Measurements from ENCODE around the gene HNRNPA0. TPM values are rescaled to one million over a fixed set of nuclear protein-coding genes. Genes with fewer than 3 reads are reported as not detected.
"Not testable (repeated sequence)": the region's sequence is repeated elsewhere in the genome, so short reads cannot be mapped to it uniquely, and the experiment has no call there.

Gene HNRNPA0
- total and polyA plus RNA-seq, 9 donors, result 9.2 to 55.2 (median 42.7) TPM

DNA sequence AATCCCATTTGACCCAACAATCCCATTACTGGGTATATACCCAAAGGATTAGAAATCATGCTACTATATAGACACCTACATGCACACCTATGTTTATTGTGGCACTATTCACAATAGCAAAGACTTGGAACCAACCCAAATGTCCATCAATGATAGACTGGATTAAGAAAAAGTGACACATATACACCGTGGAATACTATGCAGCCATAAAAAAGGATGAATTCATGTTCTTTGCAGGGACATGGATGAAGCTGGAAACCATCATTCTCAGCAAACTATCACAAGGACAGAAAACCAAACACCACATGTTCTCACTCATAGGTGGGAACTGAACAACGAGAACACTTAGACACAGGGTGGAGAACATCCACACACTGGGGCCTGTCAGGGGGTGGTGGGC lies 34.4 kb upstream of the HNRNPA0 start:
- no CpG with 5 or more reads among the region's 2 CpGs for WGBS (ENCODE audit: insufficient coverage)
- not testable (repeated sequence) for DNase-seq; H3K27ac ChIP-seq (ENCODE audit: low read length); H3K4me1 ChIP-seq (ENCODE audit: control insufficient read depth, insufficient read depth, low read length); H3K27me3 ChIP-seq (ENCODE audit: control insufficient read depth, insufficient read depth, low read length); H3K9me3 ChIP-seq (replicated peaks; ENCODE audit: control insufficient read depth, low read depth, low read length); H3K36me3 ChIP-seq (ENCODE audit: control insufficient read depth, insufficient read depth, low read length); H3K4me3 ChIP-seq (ENCODE audit: low read length)

GRCh38 chr5:137782984-137783536 lies 28.9 kb upstream of the HNRNPA0 start:
- Histone ChIP-seq H3K27me3 (ENCODE audit: control insufficient read depth, insufficient read depth, low read length) (no peaks in the 10 kb centered on the region), H3K4me3 (ENCODE audit: low read length) (no peak overlapping the region), H3K36me3 (ENCODE audit: control insufficient read depth, insufficient read depth, low read length) (no peaks in the 10 kb centered on the region), H3K9me3 (replicated peaks; ENCODE audit: control insufficient read depth, low read depth, low read length) (no peaks in the 10 kb centered on the region), H3K4me1 (ENCODE audit: control insufficient read depth, insufficient read depth, low read length) (no peaks in the 10 kb centered on the region), H3K27ac (ENCODE audit: low read length) (no peak overlapping the region)
- no peak for DNase-seq
- WGBS (ENCODE audit: insufficient coverage), result 83% methylated on average over 4 of the region's 4 CpGs

- H3K4me1 ChIP-seq (ENCODE audit: control insufficient read depth, insufficient read depth, low read length), result no peaks in the 10 kb centered on the region
- no peak overlapping the region for H3K4me3 ChIP-seq (ENCODE audit: low read length)
- WGBS (ENCODE audit: insufficient coverage), result no CpG with 5 or more reads among the region's 2 CpGs
- no peaks in the 10 kb centered on the region for H3K9me3 ChIP-seq (replicated peaks; ENCODE audit: control insufficient read depth, low read depth, low read length)
- DNase-seq, result no peak
- no peak overlapping the region for H3K27ac ChIP-seq (ENCODE audit: low read length)
- no peaks in the 10 kb centered on the region for H3K36me3 ChIP-seq (ENCODE audit: control insufficient read depth, insufficient read depth, low read length)
- no peaks in the 10 kb centered on the region for H3K27me3 ChIP-seq (ENCODE audit: control insufficient read depth, insufficient read depth, low read length)
Measured at GRCh38 chr5:137782055-137782454, 27.9 kb upstream of the HNRNPA0 start.

- H3K4me3 ChIP-seq (ENCODE audit: low read length), result no peak overlapping the region
- H3K27me3 ChIP-seq (ENCODE audit: control insufficient read depth, insufficient read depth, low read length), result no peaks in the 10 kb centered on the region
- WGBS (ENCODE audit: insufficient coverage), result no CpG with 5 or more reads among the region's 2 CpGs
- no peak overlapping the region for H3K27ac ChIP-seq (ENCODE audit: low read length)
- no peaks in the 10 kb centered on the region for H3K36me3 ChIP-seq (ENCODE audit: control insufficient read depth, insufficient read depth, low read length)
- no peaks in the 10 kb centered on the region for H3K9me3 ChIP-seq (replicated peaks; ENCODE audit: control insufficient read depth, low read depth, low read length)
- peak; percentile 60 for DNase-seq
- H3K4me1 ChIP-seq (ENCODE audit: control insufficient read depth, insufficient read depth, low read length), result no peaks in the 10 kb centered on the region
Measured at GRCh38 chr5:137778772-137779564, 24.8 kb upstream of the HNRNPA0 start.

DNA sequence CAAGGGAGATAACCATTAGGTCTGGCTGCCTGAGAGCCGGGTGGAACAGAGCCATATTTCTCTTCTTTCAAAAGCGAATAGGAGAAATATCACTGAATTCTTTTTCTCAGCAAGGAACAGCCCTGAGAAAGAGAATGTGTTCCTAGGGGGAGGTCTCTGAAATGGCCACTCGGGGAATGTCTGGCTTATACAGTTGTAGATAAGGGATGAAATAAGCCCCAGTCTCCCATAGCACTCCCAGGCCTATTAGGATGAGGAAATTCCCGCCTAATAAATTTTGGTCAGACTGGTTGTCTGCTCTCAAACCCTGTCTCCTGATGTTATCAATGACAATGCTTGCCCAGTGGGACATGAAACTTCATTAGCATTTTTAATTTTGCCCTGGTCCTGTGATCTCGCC lies 13.8 kb upstream of the HNRNPA0 start:
- H3K27ac ChIP-seq (ENCODE audit: low read length); H3K4me1 ChIP-seq (ENCODE audit: control insufficient read depth, insufficient read depth, low read length); H3K36me3 ChIP-seq (ENCODE audit: control insufficient read depth, insufficient read depth, low read length); H3K9me3 ChIP-seq (replicated peaks; ENCODE audit: control insufficient read depth, low read depth, low read length); DNase-seq; H3K4me3 ChIP-seq (ENCODE audit: low read length); H3K27me3 ChIP-seq (ENCODE audit: control insufficient read depth, insufficient read depth, low read length): not testable (repeated sequence)
- 93% methylated on average over 3 of the region's 5 CpGs for WGBS (ENCODE audit: insufficient coverage)

DNA sequence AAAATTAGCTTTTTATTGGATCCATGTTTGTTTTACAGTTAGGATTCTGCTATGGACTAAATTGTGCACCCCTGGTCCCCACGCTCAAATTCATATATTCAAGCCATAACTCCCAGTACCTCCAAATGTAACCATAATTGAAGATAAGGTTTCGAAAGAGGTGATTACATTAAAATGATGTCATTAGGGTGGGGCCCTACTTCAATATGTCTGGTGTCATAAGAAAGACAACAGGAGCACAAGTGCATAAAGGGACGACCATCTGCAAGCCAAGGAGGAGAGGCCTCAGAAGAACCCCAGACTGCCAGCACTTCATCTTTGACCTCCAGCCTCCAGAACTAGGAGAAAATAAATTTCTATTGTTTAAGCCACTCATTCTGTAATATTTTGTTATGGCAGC lies 7.4 kb upstream of the HNRNPA0 start:
- no peaks in the 10 kb centered on the region for H3K27me3 ChIP-seq (ENCODE audit: control insufficient read depth, insufficient read depth, low read length)
- H3K4me1 ChIP-seq (ENCODE audit: control insufficient read depth, insufficient read depth, low read length), result no peaks in the 10 kb centered on the region
- H3K27ac ChIP-seq (ENCODE audit: low read length), result no peak overlapping the region
- H3K4me3 ChIP-seq (ENCODE audit: low read length), result no peak overlapping the region
- no CpG with 5 or more reads among the region's 3 CpGs for WGBS (ENCODE audit: insufficient coverage)
- no peaks in the 10 kb centered on the region for H3K9me3 ChIP-seq (replicated peaks; ENCODE audit: control insufficient read depth, low read depth, low read length)
- DNase-seq, result no peak
- no peaks in the 10 kb centered on the region for H3K36me3 ChIP-seq (ENCODE audit: control insufficient read depth, insufficient read depth, low read length)

GRCh38 chr5:137760719-137761516 lies 6.8 kb upstream of the HNRNPA0 start:
- H3K4me1 ChIP-seq (ENCODE audit: control insufficient read depth, insufficient read depth, low read length), result no peaks in the 10 kb centered on the region
- H3K27ac ChIP-seq (ENCODE audit: low read length), result no peak overlapping the region
- no peaks in the 10 kb centered on the region for H3K9me3 ChIP-seq (replicated peaks; ENCODE audit: control insufficient read depth, low read depth, low read length)
- no peaks in the 10 kb centered on the region for H3K27me3 ChIP-seq (ENCODE audit: control insufficient read depth, insufficient read depth, low read length)
- no peak for DNase-seq
- H3K36me3 ChIP-seq (ENCODE audit: control insufficient read depth, insufficient read depth, low read length), result no peaks in the 10 kb centered on the region
- H3K4me3 ChIP-seq (ENCODE audit: low read length), result no peak overlapping the region
- WGBS (ENCODE audit: insufficient coverage), result 86% methylated on average over 1 of the region's 7 CpGs

GRCh38 chr5:137760294-137760693 lies 6.1 kb upstream of the HNRNPA0 start:
- WGBS (ENCODE audit: insufficient coverage), result no CpG with 5 or more reads among the region's 4 CpGs
- Histone ChIP-seq H3K36me3 (ENCODE audit: control insufficient read depth, insufficient read depth, low read length) (no peaks in the 10 kb centered on the region), H3K27me3 (ENCODE audit: control insufficient read depth, insufficient read depth, low read length) (no peaks in the 10 kb centered on the region), H3K9me3 (replicated peaks; ENCODE audit: control insufficient read depth, low read depth, low read length) (no peaks in the 10 kb centered on the region), H3K4me1 (ENCODE audit: control insufficient read depth, insufficient read depth, low read length) (no peaks in the 10 kb centered on the region), H3K27ac (ENCODE audit: low read length) (no peak overlapping the region), H3K4me3 (ENCODE audit: low read length) (no peak overlapping the region)
- DNase-seq, result no peak

GRCh38 chr5:137758715-137759306 lies 4.6 kb upstream of the HNRNPA0 start:
- Histone ChIP-seq H3K27ac (ENCODE audit: low read length) (no peak overlapping the region), H3K4me3 (ENCODE audit: low read length) (no peak overlapping the region), H3K36me3 (ENCODE audit: control insufficient read depth, insufficient read depth, low read length) (no peaks in the 10 kb centered on the region), H3K9me3 (replicated peaks; ENCODE audit: control insufficient read depth, low read depth, low read length) (no peaks in the 10 kb centered on the region), H3K4me1 (ENCODE audit: control insufficient read depth, insufficient read depth, low read length) (peaks cover 3% of the 10 kb centered on the region), H3K27me3 (ENCODE audit: control insufficient read depth, insufficient read depth, low read length) (no peaks in the 10 kb centered on the region)
- WGBS (ENCODE audit: insufficient coverage), result 78% methylated on average over 5 of the region's 6 CpGs
- no peak for DNase-seq

DNA sequence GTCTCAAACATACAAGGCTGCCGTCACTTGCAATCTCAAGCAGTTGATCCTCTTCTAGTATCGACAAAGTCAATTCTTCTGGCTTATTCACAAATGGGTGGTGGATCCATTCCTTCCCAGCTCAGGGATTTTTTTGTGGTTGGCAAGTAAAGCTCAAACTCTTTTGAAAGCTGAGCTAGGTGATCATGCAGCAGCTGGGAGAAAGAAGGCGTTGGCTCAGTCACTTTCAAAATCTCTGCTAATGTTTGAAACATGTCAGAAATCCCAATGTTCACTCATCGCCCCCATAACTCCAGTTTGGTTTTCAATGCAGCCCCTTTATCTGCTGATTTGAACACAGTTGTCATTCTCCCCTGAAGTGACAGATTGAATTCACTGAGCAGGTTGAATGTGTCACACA lies 4.0 kb upstream of the HNRNPA0 start:
- Histone ChIP-seq H3K36me3 (ENCODE audit: control insufficient read depth, insufficient read depth, low read length) (no peaks in the 10 kb centered on the region), H3K4me3 (ENCODE audit: low read length) (no peak overlapping the region), H3K9me3 (replicated peaks; ENCODE audit: control insufficient read depth, low read depth, low read length) (no peaks in the 10 kb centered on the region), H3K27me3 (ENCODE audit: control insufficient read depth, insufficient read depth, low read length) (no peaks in the 10 kb centered on the region), H3K27ac (ENCODE audit: low read length) (no peak overlapping the region), H3K4me1 (ENCODE audit: control insufficient read depth, insufficient read depth, low read length) (peaks cover 3% of the 10 kb centered on the region)
- no peak for DNase-seq
- 83% methylated on average over 1 of the region's 4 CpGs for WGBS (ENCODE audit: insufficient coverage)
